ENCODE measurements around the gene WDR20. TPM values are rescaled to one million over a fixed set of nuclear protein-coding genes. Genes with fewer than 3 reads are reported as not detected.
A peak's percentile ranks its signal among the peaks of the same experiment; 100 is the strongest.
"Not testable (repeated sequence)": the region's sequence is repeated elsewhere in the genome, so short reads cannot be mapped to it uniquely, and the experiment has no call there.

The WDR20 gene
- total RNA-seq, 1 donor from 2014 or later = 25.2 TPM

- peak; percentile 65 for ATAC-seq
- no peaks in the 10 kb centered on the region for H3K36me3 ChIP-seq
- no peaks in the 10 kb centered on the region for H3K4me1 ChIP-seq
- no peaks in the 10 kb centered on the region for H3K9me3 ChIP-seq
- no peak for DNase-seq
- no peaks in the 10 kb centered on the region for H3K27me3 ChIP-seq
- no peak for TF ChIP-seq CTCF (IDR thresholded peaks at IDR 0.05)
- intact Hi-C loops (cut with DNase I) = no loop called here
- H3K27ac ChIP-seq = no peak overlapping the region
- H3K4me3 ChIP-seq = no peak overlapping the region
Measured at GRCh38 chr14:102164241-102164641, 24.5 kb downstream of the WDR20 start.

GRCh38 chr14:102164965-102165364, 25.3 kb downstream of the WDR20 start:
- no peak overlapping the region for H3K4me3 ChIP-seq
- no peak overlapping the region for H3K27ac ChIP-seq
- H3K9me3 ChIP-seq = no peaks in the 10 kb centered on the region
- no peak for TF ChIP-seq CTCF (IDR thresholded peaks at IDR 0.05)
- intact Hi-C loops (cut with DNase I) = no loop called here
- no peaks in the 10 kb centered on the region for H3K36me3 ChIP-seq
- no peaks in the 10 kb centered on the region for H3K4me1 ChIP-seq
- H3K27me3 ChIP-seq = no peaks in the 10 kb centered on the region
- no peak for DNase-seq
- ATAC-seq = no peak

GRCh38 chr14:102170061-102170460, 30.4 kb downstream of the WDR20 start:
- no peaks in the 10 kb centered on the region for H3K4me1 ChIP-seq
- no peaks in the 10 kb centered on the region for H3K36me3 ChIP-seq
- no peaks in the 10 kb centered on the region for H3K27me3 ChIP-seq
- no peak for TF ChIP-seq CTCF (IDR thresholded peaks at IDR 0.05)
- DNase-seq (no peak), ATAC-seq (no peak)
- H3K4me3 ChIP-seq = no peak overlapping the region
- intact Hi-C loops (cut with DNase I) = no loop called here
- no peaks in the 10 kb centered on the region for H3K9me3 ChIP-seq
- no peak overlapping the region for H3K27ac ChIP-seq

GRCh38 chr14:102171173-102172020, 31.7 kb downstream of the WDR20 start:
- no peak for TF ChIP-seq CTCF (IDR thresholded peaks at IDR 0.05)
- Histone ChIP-seq H3K36me3 (no peaks in the 10 kb centered on the region), H3K4me3 (no peak overlapping the region), H3K27ac (no peak overlapping the region), H3K4me1 (no peaks in the 10 kb centered on the region), H3K27me3 (no peaks in the 10 kb centered on the region), H3K9me3 (no peaks in the 10 kb centered on the region)
- ATAC-seq (no peak), DNase-seq (no peak)
- intact Hi-C loops (cut with DNase I) = no loop called here

GRCh38 chr14:102172021-102172272, 32.2 kb downstream of the WDR20 start:
- H3K9me3 ChIP-seq; H3K36me3 ChIP-seq; H3K4me1 ChIP-seq; H3K27ac ChIP-seq; H3K27me3 ChIP-seq; intact Hi-C loops (cut with DNase I); H3K4me3 ChIP-seq; DNase-seq; ATAC-seq: not testable (repeated sequence)

- H3K4me3 ChIP-seq; DNase-seq; H3K4me1 ChIP-seq; H3K36me3 ChIP-seq; ATAC-seq; H3K27ac ChIP-seq; H3K9me3 ChIP-seq; H3K27me3 ChIP-seq; intact Hi-C loops (cut with DNase I): not testable (repeated sequence)
Measured at GRCh38 chr14:102172721-102173120, 33.0 kb downstream of the WDR20 start.

- H3K9me3 ChIP-seq = no peaks in the 10 kb centered on the region
- no peak for DNase-seq
- no peak for ATAC-seq
- intact Hi-C loops (cut with DNase I) = no loop called here
- H3K4me1 ChIP-seq = no peaks in the 10 kb centered on the region
- no peak overlapping the region for H3K27ac ChIP-seq
- H3K4me3 ChIP-seq = no peak overlapping the region
- no peak for TF ChIP-seq CTCF (IDR thresholded peaks at IDR 0.05)
- H3K27me3 ChIP-seq = no peaks in the 10 kb centered on the region
- H3K36me3 ChIP-seq = no peaks in the 10 kb centered on the region
Measured at GRCh38 chr14:102177161-102177560, 37.5 kb downstream of the WDR20 start.
